ENCODE data around the gene CAV1. TPM values are rescaled to one million over a fixed set of nuclear protein-coding genes. Genes with fewer than 3 reads are reported as not detected.
A peak's percentile ranks its signal among the peaks of the same experiment; 100 is the strongest.

Gene CAV1
- total and polyA plus RNA-seq, 2 experiments from 2014 or later = 0.69 to 3.2 TPM

GRCh38 chr7:116512520-116513188 lies 12.2 kb upstream of the CAV1 start:
- no peak overlapping the region for H3K27ac ChIP-seq
- no peaks in the 10 kb centered on the region for H3K36me3 ChIP-seq
- H3K4me1 ChIP-seq (ENCODE audit: low read depth) = peaks cover 5% of the 10 kb centered on the region
- no peak overlapping the region for H3K4me3 ChIP-seq
- peak in 1 of 2 donors; percentile 64 for DNase-seq (ENCODE audit: low read depth in 1 of 2, low spot score in 1 of 2)
- no peaks in the 10 kb centered on the region for H3K27me3 ChIP-seq
- no peaks in the 10 kb centered on the region for H3K9me3 ChIP-seq (ENCODE audit: low read depth)
- TF ChIP-seq, protein P1, sequence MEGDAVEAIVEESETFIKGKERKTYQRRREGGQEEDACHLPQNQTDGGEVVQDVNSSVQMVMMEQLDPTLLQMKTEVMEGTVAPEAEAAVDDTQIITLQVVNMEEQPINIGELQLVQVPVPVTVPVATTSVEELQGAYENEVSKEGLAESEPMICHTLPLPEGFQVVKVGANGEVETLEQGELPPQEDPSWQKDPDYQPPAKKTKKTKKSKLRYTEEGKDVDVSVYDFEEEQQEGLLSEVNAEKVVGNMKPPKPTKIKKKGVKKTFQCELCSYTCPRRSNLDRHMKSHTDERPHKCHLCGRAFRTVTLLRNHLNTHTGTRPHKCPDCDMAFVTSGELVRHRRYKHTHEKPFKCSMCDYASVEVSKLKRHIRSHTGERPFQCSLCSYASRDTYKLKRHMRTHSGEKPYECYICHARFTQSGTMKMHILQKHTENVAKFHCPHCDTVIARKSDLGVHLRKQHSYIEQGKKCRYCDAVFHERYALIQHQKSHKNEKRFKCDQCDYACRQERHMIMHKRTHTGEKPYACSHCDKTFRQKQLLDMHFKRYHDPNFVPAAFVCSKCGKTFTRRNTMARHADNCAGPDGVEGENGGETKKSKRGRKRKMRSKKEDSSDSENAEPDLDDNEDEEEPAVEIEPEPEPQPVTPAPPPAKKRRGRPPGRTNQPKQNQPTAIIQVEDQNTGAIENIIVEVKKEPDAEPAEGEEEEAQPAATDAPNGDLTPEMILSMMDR (IDR thresholded peaks at IDR 0.05; ENCODE audit: low read depth, low read length) = no peak

- Histone ChIP-seq H3K9me3 (ENCODE audit: low read depth) (no peaks in the 10 kb centered on the region), H3K4me3 (no peak overlapping the region), H3K27me3 (no peaks in the 10 kb centered on the region), H3K36me3 (no peaks in the 10 kb centered on the region), H3K27ac (no peak overlapping the region), H3K4me1 (ENCODE audit: low read depth) (peaks cover 5% of the 10 kb centered on the region)
- DNase-seq (ENCODE audit: low read depth in 1 of 2, low spot score in 1 of 2) = no peak
- TF ChIP-seq, protein P1 (IDR thresholded peaks at IDR 0.05; ENCODE audit: low read depth, low read length) = no peak
These were observed 9.3 kb upstream of the CAV1 start for GRCh38 chr7:116515584-116515983.

- TF ChIP-seq, protein P1 (IDR thresholded peaks at IDR 0.05; ENCODE audit: low read depth, low read length) = no peak
- Histone ChIP-seq H3K36me3 (no peaks in the 10 kb centered on the region), H3K27me3 (no peaks in the 10 kb centered on the region), H3K4me3 (no peak overlapping the region), H3K9me3 (ENCODE audit: low read depth) (no peaks in the 10 kb centered on the region), H3K27ac (no peak overlapping the region), H3K4me1 (ENCODE audit: low read depth) (peaks cover 5% of the 10 kb centered on the region)
- DNase-seq (ENCODE audit: low read depth in 1 of 2, low spot score in 1 of 2) = no peak
These were observed 8.5 kb upstream of the CAV1 start for GRCh38 chr7:116516324-116516723.

DNA sequence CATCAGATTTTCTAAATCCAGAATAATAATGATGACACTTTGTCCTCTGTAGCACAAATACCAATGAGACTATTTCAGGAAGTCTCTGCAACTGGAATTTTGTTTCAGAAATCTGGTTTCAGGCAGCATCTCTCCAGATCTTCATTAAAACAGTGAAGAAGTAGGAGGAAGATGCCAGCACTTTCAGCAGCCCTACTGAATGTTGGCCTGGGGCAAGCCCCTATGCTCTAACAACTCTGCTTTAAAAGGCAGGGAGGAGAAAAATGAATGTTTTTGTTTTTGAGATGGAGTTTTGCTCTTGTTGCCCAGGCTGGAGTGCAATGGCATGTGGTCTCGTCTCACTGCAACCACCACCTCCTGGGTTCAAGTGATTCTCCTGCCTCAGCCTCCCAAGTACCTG lies 7.2 kb upstream of the CAV1 start:
- H3K27ac ChIP-seq = no peak overlapping the region
- H3K4me1 ChIP-seq (ENCODE audit: low read depth) = no peaks in the 10 kb centered on the region
- no peak for DNase-seq (ENCODE audit: low read depth in 1 of 2, low spot score in 1 of 2)
- H3K36me3 ChIP-seq = no peaks in the 10 kb centered on the region
- H3K9me3 ChIP-seq (ENCODE audit: low read depth) = no peaks in the 10 kb centered on the region
- TF ChIP-seq, protein P1 (IDR thresholded peaks at IDR 0.05; ENCODE audit: low read depth, low read length) = no peak
- H3K4me3 ChIP-seq = no peak overlapping the region
- no peaks in the 10 kb centered on the region for H3K27me3 ChIP-seq

DNA sequence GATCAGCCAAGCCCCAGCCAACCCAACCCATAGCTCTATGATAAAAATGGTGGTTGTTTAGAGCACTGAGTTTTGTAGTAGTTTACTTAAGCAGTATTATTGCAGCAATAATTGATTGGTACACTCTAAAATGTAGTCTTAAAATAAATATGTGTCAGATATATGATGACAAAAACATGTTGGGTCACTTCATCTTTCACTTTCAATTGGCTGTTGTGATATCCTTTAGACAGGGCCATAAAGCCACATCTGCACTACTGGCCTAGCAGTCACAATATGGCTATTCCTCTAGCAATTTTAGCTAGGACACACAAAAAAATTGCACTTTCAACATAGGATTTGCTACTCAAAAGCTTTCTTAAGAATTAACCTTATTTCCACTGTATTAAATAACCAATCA lies 5.9 kb upstream of the CAV1 start:
- Histone ChIP-seq H3K4me1 (ENCODE audit: low read depth) (no peaks in the 10 kb centered on the region), H3K4me3 (no peak overlapping the region), H3K36me3 (no peaks in the 10 kb centered on the region), H3K9me3 (ENCODE audit: low read depth) (no peaks in the 10 kb centered on the region), H3K27ac (no peak overlapping the region), H3K27me3 (peaks cover 7% of the 10 kb centered on the region)
- no peak for DNase-seq (ENCODE audit: low read depth in 1 of 2, low spot score in 1 of 2)
- TF ChIP-seq, protein P1 (IDR thresholded peaks at IDR 0.05; ENCODE audit: low read depth, low read length) = no peak

All from cardiac muscle cell (in vitro differentiated cells and primary cell).